Small intestine (tissue), 7 donors: ENCODE measurements around the gene PSMA6. TPM values are rescaled to one million over a fixed set of nuclear protein-coding genes. Genes with fewer than 3 reads are reported as not detected.

Source experiments
- DNase-seq, 2 donors: peaks; one replicate each; pipeline versions ENCODE4 v3.0.0 to v3.0.0-alpha.2; 2013
- FAIRE-seq: peaks from 2 replicates; lab custom pipeline; 2012; peaks lifted over from hg19 to GRCh38; lab: Jason Lieb, UNC
- H3K27ac ChIP-seq, 3 donors: one replicate each; pipeline ENCODE4 v1.5.1; 2013; ENCODE audit warnings: low read length in 2 of 3, mild to moderate bottlenecking in 2 of 3, control low read depth in 1 of 3, inconsistent platforms in 1 of 3, low read depth in 1 of 3, moderate library complexity in 1 of 3
- H3K27me3 ChIP-seq, 3 donors: one replicate each; pipeline ENCODE4 v1.6.1; 2013; ENCODE audit warnings: low read length in 3 of 3, inconsistent platforms in 1 of 3; ENCODE audit not compliant: control insufficient read depth in 3 of 3, insufficient read depth in 3 of 3
- H3K36me3 ChIP-seq, 3 donors: one replicate each; pipeline ENCODE4 v1.6.1; 2013; ENCODE audit warnings: low read length in 3 of 3, inconsistent platforms in 1 of 3, low read depth in 1 of 3, mild to moderate bottlenecking in 1 of 3, moderate library complexity in 1 of 3; ENCODE audit not compliant: control insufficient read depth in 3 of 3, insufficient read depth in 2 of 3
- H3K4me1 ChIP-seq, 3 donors: one replicate each; pipeline ENCODE4 v1.6.1; 2013; ENCODE audit warnings: low read length in 2 of 3, inconsistent platforms in 1 of 3, low read depth in 1 of 3, mild to moderate bottlenecking in 1 of 3, moderate library complexity in 1 of 3; ENCODE audit not compliant: control insufficient read depth in 3 of 3, insufficient read depth in 2 of 3
- H3K4me3 ChIP-seq, 3 donors: one replicate each; pipeline ENCODE4 v1.5.1; 2013; ENCODE audit warnings: low read length in 3 of 3, control low read depth in 1 of 3, inconsistent platforms in 1 of 3, low read depth in 1 of 3, mild to moderate bottlenecking in 1 of 3, moderate library complexity in 1 of 3
- H3K9me3 ChIP-seq, 2 donors: one replicate each; pipeline ENCODE4 v1.6.1; 2013; ENCODE audit warnings: low read depth in 1 of 2, low read length in 1 of 2; ENCODE audit not compliant: control insufficient read depth in 2 of 2, insufficient read depth in 1 of 2
- WGBS, 3 donors: extraction: QIAGEN DNeasy Blood & Tissue Kit; methylation state at CpG; one replicate each; pipeline ENCODE4 v1.1.7; 2013; 5-methylcytosine and 5-hydroxymethylcytosine counted together
- polyA plus RNA-seq, 4 donors: library from polyadenylated mRNA; stranded (reverse) in 3 of 4; unstranded in 1 of 4; fragments of 200-250 nt in 3 of 4; fragments of 120-200 nt in 1 of 4; gene quantifications; one replicate each; pipeline versions ENCODE4 v1.2.1 to v1.2.3, GENCODE V29; 2013
- donor health status: healthy with polysubstance abuse.
- donor health status: control.
- donor health status: control.
- donor health status: Bipolar disorder and iron deficiency.
- donor health status: healthy.

The PSMA6 gene
- polyA plus RNA-seq, 4 donors = 165 to 288 (median 266) TPM

DNA sequence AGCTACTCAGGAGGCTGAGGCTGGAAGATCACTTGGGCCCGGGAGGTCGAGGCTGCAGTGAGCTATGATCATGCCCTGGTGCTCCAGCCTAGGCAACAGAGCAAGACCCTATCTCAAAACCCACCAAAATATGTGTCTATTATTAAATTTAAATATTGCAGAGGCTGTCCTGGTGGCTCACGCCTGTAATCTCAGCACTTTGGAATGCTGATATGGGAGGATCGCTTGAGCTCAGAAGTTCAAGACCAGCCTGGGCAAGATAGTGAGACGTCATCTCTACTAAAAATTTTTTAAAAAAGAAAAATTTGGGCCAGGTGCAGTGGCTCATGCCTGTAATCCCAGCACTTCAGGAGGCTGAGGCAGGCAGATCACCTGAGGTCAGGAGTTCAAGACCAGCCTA is 13.9 kb downstream of the PSMA6 start:
- FAIRE-seq = no peak
- WGBS, 3 donors = 90 to 92% (median 90%) methylated on average over 5 of the region's 5 CpGs

DNA sequence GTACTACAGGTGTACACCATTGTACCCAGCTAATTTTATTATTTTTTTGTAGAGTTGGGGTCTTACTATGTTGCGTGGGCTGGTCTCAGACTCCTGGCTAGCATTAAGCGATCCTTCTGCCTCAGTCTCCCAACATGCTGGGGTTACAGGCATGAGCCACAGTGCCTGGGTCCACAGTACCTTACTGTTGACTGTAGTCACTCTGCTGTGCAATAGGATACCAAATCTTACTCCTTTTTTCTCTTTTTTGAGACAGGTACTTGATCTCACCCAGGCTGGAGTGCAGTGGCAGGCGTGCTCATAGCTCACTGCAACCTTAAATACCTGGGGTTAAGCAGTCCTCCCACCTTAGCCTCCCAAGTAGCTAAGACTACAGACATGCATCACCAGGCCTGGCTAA is 25.6 kb downstream of the PSMA6 start:
- 99 to 100% (median 100%) methylated on average over 3 of the region's 3 CpGs for WGBS, 3 donors
- Histone ChIP-seq H3K4me1 (no peaks in the 10 kb centered on the region), H3K4me3 (no peak overlapping the region), H3K27ac (no peak overlapping the region), H3K9me3 (no peaks in the 10 kb centered on the region), H3K27me3 (no peaks in the 10 kb centered on the region), H3K36me3 (peaks cover 12 to 27% (median 20%) of the 10 kb centered on the region in 3 donors)
- FAIRE-seq = no peak
- no peak for DNase-seq

More for the DNA sequence above, 13.9 kb downstream of the PSMA6 start:
- Histone ChIP-seq H3K9me3 (peaks cover 0 to 2% of the 10 kb centered on the region in 2 donors), H3K4me3 (no peak overlapping the region), H3K27ac (no peak overlapping the region), H3K4me1 (no peaks in the 10 kb centered on the region), H3K36me3 (peaks cover 3 to 24% (median 8%) of the 10 kb centered on the region in 3 donors), H3K27me3 (no peaks in the 10 kb centered on the region)
- no peak for DNase-seq

DNA sequence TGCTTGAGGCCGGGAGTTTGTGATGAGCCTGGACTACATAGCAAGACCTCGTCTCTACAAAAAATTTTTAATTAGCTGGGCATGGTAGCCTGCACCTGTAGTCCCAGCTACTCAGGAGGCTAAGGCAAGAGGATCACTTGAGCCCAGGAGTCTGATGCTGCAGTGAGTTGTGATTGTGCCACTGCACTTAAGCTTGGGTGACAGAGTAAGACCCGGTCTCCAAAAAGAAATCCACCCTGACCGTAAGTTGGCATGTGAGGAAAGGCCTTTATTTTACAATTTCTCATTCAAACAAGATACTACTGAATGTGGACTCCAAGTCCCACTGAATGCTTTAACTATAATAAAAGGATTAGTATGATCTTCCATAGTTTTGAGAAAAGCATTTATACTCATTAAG is 27.3 kb downstream of the PSMA6 start:
- Histone ChIP-seq H3K4me1 (no peaks in the 10 kb centered on the region), H3K4me3 (no peak overlapping the region), H3K9me3 (no peaks in the 10 kb centered on the region), H3K27me3 (no peaks in the 10 kb centered on the region), H3K27ac (no peak overlapping the region), H3K36me3 (peaks cover 9 to 20% (median 17%) of the 10 kb centered on the region in 3 donors)
- no peak for DNase-seq
- FAIRE-seq = no peak
- WGBS, 3 donors = 93 to 97% (median 93%) methylated on average over 4 of the region's 4 CpGs

DNA sequence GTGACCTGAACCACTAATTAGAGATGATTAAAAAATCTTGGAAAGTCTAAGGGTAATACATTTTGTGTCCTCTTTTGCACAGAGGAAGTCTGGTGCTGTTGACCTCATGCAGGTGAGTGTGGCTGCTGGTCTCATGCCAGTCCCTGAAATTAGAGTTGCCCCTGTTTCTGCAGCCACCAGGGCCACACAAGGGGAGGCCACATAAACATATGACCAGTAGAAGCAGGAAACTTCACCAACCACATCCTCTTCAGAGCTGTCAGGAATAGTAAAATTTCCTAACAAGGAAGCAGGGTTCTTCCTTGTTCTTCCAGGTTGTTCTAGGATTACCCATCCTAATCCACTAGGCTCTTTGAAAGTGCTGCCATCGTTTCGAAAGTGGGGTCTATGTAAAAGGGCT is 28.3 kb downstream of the PSMA6 start:
- no peaks in the 10 kb centered on the region for H3K4me1 ChIP-seq
- DNase-seq = no peak
- 79 to 90% (median 85%) methylated on average over 2 of the region's 2 CpGs for WGBS, 3 donors
- H3K4me3 ChIP-seq = no peak overlapping the region
- H3K36me3 ChIP-seq = peaks cover 4 to 17% (median 10%) of the 10 kb centered on the region in 3 donors
- H3K27ac ChIP-seq = peak overlapping the region in 1 of 3 donors; percentile 16
- no peak for FAIRE-seq
- no peaks in the 10 kb centered on the region for H3K9me3 ChIP-seq
- no peaks in the 10 kb centered on the region for H3K27me3 ChIP-seq

DNA sequence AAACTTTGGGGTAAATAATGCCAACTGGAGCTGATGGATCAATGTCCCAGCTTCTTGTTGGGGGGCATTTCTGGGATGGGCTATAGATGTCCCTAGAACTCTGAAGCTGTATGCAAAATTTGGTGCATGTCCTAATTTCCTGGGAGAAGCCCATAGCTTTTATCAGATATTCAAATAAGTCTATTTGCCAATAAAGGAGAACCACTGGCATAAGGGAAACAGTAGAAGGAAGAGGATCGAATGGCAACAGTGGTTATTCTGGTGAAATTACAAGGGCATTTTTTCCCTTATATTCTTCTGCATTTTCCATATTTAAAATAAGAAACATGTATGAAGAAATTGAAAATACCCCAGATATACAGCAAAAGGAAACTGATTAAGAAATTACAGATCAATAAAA is 34.2 kb downstream of the PSMA6 start:
- H3K9me3 ChIP-seq = no peaks in the 10 kb centered on the region
- peaks cover 0 to 1% (median 0%) of the 10 kb centered on the region in 3 donors for H3K4me1 ChIP-seq
- 77 to 85% (median 78%) methylated on average over 1 of the region's 1 CpG for WGBS, 3 donors
- DNase-seq (no peak), FAIRE-seq (no peak)
- no peak overlapping the region for H3K27ac ChIP-seq
- H3K27me3 ChIP-seq = no peaks in the 10 kb centered on the region
- H3K36me3 ChIP-seq = no peaks in the 10 kb centered on the region
- H3K4me3 ChIP-seq = no peak overlapping the region

DNA sequence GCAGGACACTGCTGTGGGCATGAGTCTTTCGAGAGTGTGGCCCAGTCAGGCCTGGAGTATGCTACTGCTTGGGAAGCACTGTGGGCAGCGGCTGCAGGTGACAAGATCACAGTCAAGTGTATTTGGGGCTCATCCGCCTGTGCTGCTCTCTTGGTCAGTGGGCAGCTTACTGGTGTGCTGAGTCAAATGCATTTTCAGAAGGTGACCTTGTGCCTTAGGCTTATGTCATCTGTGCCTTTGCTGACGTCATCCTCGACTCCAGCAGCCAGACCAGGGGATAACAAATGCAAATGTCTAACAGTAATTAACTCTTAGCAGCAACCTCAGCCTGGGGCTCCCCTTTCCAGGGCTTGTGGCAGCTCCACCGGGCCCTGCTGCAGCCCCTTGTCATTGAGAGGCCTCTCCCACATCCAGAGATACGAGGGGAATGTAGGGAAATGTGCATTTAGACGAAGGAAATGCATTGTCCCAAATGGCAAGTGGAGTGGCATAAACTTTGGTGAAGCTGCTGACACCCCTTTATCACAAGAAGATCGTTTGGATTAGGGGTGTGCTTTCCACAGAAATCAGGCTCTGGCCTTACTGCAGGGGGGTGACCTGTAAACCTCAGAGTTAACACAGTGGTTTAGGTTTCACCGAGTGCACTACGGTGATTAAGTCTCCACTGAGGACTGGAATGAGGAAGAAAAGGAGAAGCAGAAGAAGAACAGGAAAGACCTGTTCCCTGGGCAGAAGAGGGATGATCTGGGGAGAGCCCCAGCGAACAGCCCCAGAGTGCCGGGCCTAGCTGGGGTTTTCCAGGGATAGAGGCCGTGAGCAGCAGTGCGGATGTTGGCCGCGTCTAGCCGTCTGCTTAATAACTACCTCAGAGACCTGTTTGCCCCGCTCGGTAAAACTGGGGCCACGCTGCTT is 39.7 kb downstream of the PSMA6 start:
- Histone ChIP-seq H3K27ac (peak overlapping the region; percentile 56 to 95 (median 57)), H3K9me3 (no peaks in the 10 kb centered on the region), H3K4me3 (no peak overlapping the region), H3K4me1 (peaks cover 6 to 54% (median 11%) of the 10 kb centered on the region in 3 donors), H3K27me3 (no peaks in the 10 kb centered on the region), H3K36me3 (no peaks in the 10 kb centered on the region)
- WGBS, 3 donors = 32 to 52% (median 36%) methylated on average over 21 of the region's 21 CpGs
- no peak for FAIRE-seq
- peak; percentile 86 to 88 for DNase-seq

DNA sequence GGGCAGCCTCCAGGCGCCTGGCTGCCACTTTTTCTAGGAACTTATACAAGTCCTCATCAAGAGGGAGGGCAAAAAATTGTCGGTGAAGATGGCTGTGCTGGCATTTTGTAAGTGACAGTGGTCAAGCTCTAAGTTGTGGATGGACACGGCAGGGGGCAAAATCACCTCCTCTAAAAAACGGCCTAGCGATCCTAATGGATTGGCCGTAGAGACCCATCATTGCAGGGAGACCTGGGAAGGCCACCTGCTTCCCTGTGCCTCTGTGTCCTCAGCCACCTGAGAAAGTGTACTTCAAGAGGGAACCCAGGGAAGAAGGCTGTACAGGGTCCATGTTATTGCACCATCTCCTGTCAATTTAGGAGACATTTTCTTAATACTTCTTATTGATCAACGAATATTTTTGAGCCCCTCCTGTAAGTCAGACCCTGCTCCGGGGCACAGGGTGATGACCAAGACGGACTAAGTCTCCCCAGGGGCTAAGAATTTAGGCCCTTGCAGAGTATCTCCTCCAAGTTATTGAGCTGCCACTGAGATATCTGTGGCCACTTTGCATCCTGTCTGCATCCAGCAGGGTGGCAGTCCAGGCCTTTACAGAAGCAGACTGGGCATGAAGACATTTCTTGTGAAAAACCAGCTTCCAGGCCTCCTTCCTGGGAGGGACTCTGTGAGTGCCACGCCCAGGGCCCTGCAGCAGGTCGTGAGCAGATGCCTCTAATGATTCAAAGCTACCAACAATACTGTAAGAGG is 40.5 kb downstream of the PSMA6 start:
- no peaks in the 10 kb centered on the region for H3K27me3 ChIP-seq
- WGBS, 3 donors = 39 to 67% (median 57%) methylated on average over 11 of the region's 11 CpGs
- no peak overlapping the region for H3K4me3 ChIP-seq
- H3K27ac ChIP-seq = peak overlapping the region; percentile 56 to 95 (median 57)
- H3K4me1 ChIP-seq = peaks cover 13 to 63% (median 13%) of the 10 kb centered on the region in 3 donors
- DNase-seq (peak; percentile 70 to 85), FAIRE-seq (no peak)
- no peaks in the 10 kb centered on the region for H3K36me3 ChIP-seq
- no peaks in the 10 kb centered on the region for H3K9me3 ChIP-seq

DNA sequence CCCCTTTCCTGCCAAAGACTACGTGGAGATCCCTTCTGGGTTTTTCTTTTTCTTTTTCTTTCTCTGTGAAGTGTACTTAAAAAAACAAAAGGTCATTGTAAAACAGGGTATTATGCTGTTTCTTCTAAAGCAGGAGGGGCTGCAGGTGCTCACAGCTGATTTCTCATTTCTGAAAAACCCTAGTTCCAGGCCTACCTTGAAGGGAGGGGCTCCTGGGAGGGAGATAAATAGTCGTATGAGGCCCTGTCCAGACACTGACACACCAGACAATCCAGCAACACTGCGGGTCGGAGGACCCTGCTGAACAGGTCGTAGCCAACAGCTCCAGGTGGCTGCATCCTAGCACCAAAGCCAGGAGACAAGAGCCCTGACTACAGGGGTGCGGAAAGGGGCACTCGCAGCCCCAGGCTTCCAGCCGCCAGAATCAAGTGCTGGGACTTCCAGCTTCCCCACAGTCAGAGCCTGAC is 41.1 kb downstream of the PSMA6 start:
- peak overlapping the region in 2 of 3 donors; percentile 61 to 95 for H3K27ac ChIP-seq

More for the DNA sequence above, 41.1 kb downstream of the PSMA6 start:
- WGBS, 3 donors = 26 to 47% (median 46%) methylated on average over 8 of the region's 8 CpGs
- H3K4me3 ChIP-seq = no peak overlapping the region
- H3K9me3 ChIP-seq = no peaks in the 10 kb centered on the region
- FAIRE-seq (no peak), DNase-seq (no peak)
- no peaks in the 10 kb centered on the region for H3K36me3 ChIP-seq
- H3K27me3 ChIP-seq = no peaks in the 10 kb centered on the region
- peaks cover 13 to 68% (median 15%) of the 10 kb centered on the region in 3 donors for H3K4me1 ChIP-seq
